GM12872 (cell line): ENCODE results near the gene LMF1.

Source experiments
- TF ChIP-seq, protein P1 (sequence below): IDR thresholded peaks from 3 replicates; pipeline ENCODE4 v1.5.1; 2011; ENCODE audit warnings: low read depth, mild to moderate bottlenecking, low read length, moderate library complexity; ENCODE audit not compliant: insufficient read depth

LMF1 gene

DNA sequence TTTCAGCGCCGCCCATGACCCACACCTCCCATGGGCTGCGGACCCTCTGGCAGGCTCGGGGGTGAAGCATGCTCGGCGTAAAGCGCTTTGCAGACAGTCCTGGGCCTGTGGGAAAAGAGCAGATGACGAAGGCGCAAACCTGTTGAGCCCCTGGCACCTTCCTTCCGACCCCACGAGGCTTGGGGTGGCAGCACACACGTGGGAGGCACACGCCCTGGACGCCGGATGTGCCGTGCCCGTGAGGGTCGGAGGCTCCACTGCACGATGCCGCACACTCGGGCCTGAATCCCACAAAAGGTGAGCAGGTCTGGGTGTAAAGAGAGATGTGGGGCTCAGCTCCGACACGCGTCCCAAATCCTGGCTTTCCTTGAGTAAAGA is 71.1 kb downstream of the LMF1 start:
- TF ChIP-seq, protein P1, sequence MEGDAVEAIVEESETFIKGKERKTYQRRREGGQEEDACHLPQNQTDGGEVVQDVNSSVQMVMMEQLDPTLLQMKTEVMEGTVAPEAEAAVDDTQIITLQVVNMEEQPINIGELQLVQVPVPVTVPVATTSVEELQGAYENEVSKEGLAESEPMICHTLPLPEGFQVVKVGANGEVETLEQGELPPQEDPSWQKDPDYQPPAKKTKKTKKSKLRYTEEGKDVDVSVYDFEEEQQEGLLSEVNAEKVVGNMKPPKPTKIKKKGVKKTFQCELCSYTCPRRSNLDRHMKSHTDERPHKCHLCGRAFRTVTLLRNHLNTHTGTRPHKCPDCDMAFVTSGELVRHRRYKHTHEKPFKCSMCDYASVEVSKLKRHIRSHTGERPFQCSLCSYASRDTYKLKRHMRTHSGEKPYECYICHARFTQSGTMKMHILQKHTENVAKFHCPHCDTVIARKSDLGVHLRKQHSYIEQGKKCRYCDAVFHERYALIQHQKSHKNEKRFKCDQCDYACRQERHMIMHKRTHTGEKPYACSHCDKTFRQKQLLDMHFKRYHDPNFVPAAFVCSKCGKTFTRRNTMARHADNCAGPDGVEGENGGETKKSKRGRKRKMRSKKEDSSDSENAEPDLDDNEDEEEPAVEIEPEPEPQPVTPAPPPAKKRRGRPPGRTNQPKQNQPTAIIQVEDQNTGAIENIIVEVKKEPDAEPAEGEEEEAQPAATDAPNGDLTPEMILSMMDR = no peak

DNA sequence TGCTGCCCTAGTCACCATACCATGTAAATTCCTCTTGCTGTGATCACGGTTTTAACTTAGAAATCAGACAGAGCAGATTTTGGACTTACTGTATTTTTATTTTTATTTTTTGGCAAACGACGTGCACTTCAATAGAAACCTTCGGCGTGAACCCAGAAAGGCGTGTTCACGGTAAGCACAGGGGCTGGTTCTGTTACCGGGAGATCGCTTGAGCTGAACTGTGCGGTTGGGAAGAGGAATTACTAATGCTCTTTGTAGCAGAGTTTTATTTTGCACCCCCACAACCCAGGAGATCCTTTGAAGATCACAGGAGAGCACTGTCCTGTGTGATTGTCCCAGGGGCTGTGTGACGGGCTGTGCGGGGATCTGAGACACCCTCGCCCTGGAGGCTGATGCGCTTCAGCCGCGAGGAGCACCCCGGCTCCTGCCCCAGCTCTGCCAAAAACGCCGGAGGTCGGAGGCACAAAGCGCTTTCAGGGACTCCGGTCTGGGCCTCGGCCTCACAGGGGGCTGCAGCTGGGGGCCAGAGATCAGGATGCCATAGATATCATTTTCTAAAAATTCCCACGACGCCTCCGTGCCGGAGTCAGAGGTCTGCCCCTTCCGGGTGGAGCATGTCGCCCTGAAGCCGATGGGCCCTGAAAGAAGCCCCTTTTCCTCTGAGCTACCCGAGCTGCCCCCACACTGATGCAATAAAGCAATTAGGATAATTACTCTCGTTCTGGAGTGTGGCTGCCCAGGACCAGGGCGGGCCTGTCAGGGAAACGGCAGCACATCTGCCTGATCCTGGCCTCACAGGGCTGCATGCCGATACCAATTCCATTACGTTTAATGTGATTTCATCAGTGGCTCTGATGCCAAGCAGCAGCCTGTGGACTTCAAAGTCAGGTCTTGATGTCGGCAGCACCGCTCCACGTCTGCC is 71.8 kb downstream of the LMF1 start:
- TF ChIP-seq, protein P1 = no peak

DNA sequence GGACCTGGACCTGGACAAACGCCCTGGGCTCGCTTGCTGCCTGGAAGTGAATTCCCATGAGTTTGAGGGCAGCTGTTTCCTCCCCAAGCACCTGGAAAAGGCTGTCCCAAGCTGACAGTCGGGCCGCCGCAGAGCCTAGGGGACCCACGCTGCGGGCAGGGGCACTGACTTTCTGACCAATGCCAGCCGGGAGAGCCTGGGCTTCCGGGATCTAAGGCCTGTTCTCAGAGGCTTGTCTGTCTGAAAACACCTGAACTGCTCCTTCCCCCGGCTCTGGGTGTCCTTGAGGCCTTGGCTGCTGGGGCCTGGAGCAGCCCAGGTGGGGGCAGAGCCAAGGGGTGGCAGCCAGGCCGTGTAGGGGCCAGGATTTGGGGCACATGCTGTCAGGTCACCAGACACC is 72.6 kb downstream of the LMF1 start:
- TF ChIP-seq, protein P1 = no peak

DNA sequence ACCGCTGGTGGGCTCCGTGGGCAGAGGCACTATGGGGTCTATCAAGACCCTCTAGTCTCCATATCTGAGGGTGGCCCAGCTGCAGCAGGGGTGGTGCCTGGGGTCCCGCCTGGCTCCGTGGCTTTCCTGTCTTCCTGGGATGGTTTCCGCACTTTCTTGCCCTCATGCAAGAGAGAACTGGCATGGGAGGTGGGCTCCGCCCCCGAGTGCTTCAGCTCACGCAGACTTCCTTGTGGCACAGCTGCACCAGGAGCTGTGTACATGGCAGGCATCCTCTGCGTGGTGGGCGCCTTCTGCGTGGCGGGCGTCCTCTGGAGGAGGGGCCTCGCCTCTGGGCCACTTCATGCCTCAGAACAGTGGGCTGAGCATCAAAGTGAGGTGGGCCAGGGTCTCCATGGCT is 73.1 kb downstream of the LMF1 start:
- TF ChIP-seq, protein P1 = no peak

DNA sequence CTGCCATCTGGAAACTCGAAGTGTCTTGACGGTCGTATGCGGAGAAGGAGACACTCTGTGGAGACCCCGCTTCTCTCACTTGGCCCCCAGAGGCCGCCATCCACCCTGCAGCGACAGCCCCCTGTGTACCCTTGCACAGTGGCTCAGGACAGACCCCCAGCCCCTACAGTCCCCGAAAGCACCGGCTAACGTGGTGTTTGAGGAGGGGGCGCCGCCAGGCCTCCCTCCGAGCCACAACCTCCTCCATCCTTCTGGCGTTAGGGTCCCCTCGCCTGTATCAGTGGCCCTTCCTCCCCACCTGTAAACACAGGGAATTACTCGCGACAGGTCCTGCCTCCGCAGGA is 73.6 kb downstream of the LMF1 start:
- TF ChIP-seq, protein P1 = no peak

DNA sequence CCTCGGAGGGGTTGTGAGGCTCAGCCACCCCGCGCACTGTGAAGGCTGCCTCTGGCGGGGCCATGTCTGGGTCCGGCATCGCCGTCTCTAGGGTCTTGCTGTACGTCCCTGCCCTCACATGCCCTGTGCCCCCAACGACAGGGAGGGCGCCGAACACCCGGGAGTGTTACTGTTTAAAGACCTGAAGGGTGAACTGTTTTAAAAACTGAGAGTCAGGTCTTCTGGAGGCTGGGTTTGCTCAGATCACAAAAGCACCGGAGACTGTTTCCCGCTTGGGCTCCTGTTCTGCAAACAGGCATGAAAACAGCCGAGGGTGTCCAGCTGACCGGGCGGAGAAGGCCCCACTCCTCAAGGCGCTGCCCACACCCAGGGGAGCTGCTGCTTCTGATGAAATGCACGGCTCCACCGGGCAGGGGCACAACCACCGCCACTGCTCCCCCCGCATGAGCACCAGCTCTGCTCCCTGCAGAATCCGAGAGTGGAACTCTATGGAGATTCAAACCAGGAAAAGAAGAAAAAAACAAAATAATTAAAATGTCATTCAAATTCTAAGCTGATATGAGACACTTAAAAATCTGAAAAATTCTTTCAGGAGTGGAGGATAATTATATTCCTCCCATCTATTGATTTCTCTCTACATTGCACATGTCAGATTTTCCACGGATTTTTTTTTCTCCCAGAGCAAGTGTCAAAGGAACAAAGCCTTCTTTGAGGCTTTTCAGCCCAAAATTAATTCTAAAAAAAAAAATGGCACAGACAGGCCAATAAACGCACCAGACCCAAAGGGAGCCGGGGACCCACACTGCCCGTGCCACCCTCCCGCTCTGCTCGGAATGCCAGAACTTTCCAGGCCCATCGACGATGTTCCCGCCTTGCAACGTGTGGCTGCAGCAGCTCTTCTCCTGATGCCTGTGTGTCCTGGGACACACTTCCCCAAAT is 74.3 kb downstream of the LMF1 start:
- TF ChIP-seq, protein P1 = no peak

DNA sequence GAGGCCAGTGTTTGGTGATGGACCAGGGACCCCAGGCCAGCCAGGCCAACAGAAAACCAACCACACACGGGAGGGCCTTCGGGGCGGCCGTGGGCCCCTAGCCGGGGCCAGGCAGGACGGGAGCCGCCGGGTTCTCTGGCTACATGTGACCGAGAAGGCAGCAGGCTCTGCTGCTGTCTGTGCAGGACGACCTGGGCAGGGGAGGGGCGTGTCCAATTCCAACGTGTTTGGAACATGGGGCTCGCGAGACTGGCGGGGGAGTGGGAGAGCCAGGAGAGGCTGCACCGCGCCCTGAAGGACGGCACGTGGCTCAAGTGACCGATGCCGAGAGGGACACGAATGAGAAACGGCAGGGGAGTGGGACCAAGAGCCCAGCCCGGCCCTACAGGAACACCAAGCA is 75.4 kb downstream of the LMF1 start:
- TF ChIP-seq, protein P1 = no peak
